Heart right ventricle (tissue), 16 donors: ENCODE measurements around the gene MMAA. TPM values are rescaled to one million over a fixed set of nuclear protein-coding genes. Genes with fewer than 3 reads are reported as not detected.
"Not testable (repeated sequence)": the region's sequence is repeated elsewhere in the genome, so short reads cannot be mapped to it uniquely, and the experiment has no call there.

ENCODE experiments used
- ATAC-seq, 8 donors: fragments of 200-7000 bp; cut with Tn5 transposase; one replicate each; pipeline ENCODE4 v1.9.1; 2020; ENCODE audit warnings: mild to moderate bottlenecking in 8 of 8, moderate library complexity in 8 of 8, moderate number of reproducible peaks in 1 of 8
- DNase-seq, 2 donors: peaks; one replicate each; pipeline ENCODE4 v3.0.0-alpha.2; 2020
- H3K27ac ChIP-seq, 10 donors: fragments of 200-600 bp; sonication (generic) in 2 of 10; one replicate each; pipeline versions ENCODE4 v1.5.0 to v1.8.0; 2020 to 2022; ENCODE audit warnings: mild to moderate bottlenecking in 3 of 10
- H3K27me3 ChIP-seq, 7 donors: fragments of 200-600 bp; one replicate each; pipeline ENCODE4 v1.8.0; 2021 to 2022; ENCODE audit warnings: mild to moderate bottlenecking in 2 of 7
- H3K36me3 ChIP-seq, 9 donors: fragments of 200-600 bp; sonication (generic) in 1 of 9; one replicate each; pipeline versions ENCODE4 v1.5.0 to v1.8.0; 2020 to 2022; ENCODE audit warnings: mild to moderate bottlenecking in 2 of 9
- H3K4me1 ChIP-seq, 9 donors: fragments of 200-600 bp; sonication (generic) in 1 of 9; one replicate each; pipeline versions ENCODE4 v1.5.0 to v1.8.0; 2020 to 2022; ENCODE audit warnings: mild to moderate bottlenecking in 4 of 9
- H3K4me3 ChIP-seq, 10 donors: fragments of 200-600 bp; sonication (generic) in 2 of 10; one replicate each; pipeline versions ENCODE4 v1.5.0 to v1.8.0; 2020 to 2022; ENCODE audit warnings: mild to moderate bottlenecking in 7 of 10, moderate library complexity in 2 of 10
- H3K9me3 ChIP-seq, 11 donors: fragments of 200-600 bp in 10 of 11; sonication (generic) in 2 of 11; one replicate each; pipeline versions ENCODE4 v1.5.0 to v1.8.0; 2013 to 2022; ENCODE audit warnings: mild to moderate bottlenecking in 2 of 11, control low read depth in 1 of 11, moderate library complexity in 1 of 11
- WGBS, 2 donors: extraction: QIAGEN DNeasy Blood & Tissue Kit; methylation state at CpG; one replicate each; pipeline ENCODE4 v1.1.7; 2013; ENCODE audit warnings: inconsistent platforms in 1 of 2; 5-methylcytosine and 5-hydroxymethylcytosine counted together
- intact Hi-C, 10 donors: fragments of 100-400 bp; cut with DNase I; formaldehyde crosslinking; loops; one replicate each; pipeline versions ENCODE4 v1.11.1 to v1.14.2; 2022
- polyA plus RNA-seq, 2 donors: library from polyadenylated mRNA; stranded (reverse); fragments of 200-250 nt; gene quantifications; one replicate each; pipeline ENCODE4 v1.2.3, GENCODE V29; 2013
- total RNA-seq, 10 donors: library from RNA; stranded (reverse); fragmentation: NEBNext Ultra II Directional in 3 of 10; extraction: Animal tissue kit (Norgen Biotek cat#: 25700) in 3 of 10; gene quantifications; one replicate each; pipeline versions ENCODE4 v1.2.1 to v1.2.4, GENCODE V29; 2021 to 2023
- TF ChIP-seq, protein P1 (sequence below), 9 donors: fragments of 200-600 bp; sonication (generic) in 2 of 9; IDR thresholded peaks; one replicate each; pipeline versions ENCODE4 v1.5.0 to v1.8.0; 2021 to 2022; ENCODE audit warnings: antibody characterized with exemption in 9 of 9, mild to moderate bottlenecking in 5 of 9, moderate library complexity in 1 of 9
- donor health status: Arrhythmogenic right ventricular cardiomyopathy.
- donor health status: ischemic (EF 13 %, LVEDD 7.1; RV severe dilation, severe dysfunction).
- donor health status: healthy with polysubstance abuse.
- donor health status: DM: no; HTN: yes; CAD: no.
- donor health status: DM: no; HTN: no; CAD: no.
- donor health status: ischemic (EF 25% LVEDD 6.9; RV normal size, moderate dysfunction).
- donor health status: ischemic (EF 25% LVEDD 5.7; RV mildly dilated, moderate dysfunction).
- donor health status: healthy.
- donor health status: DM: yes; HTN: yes; CAD: no.
- donor health status: Ischemic cardiomyopathy.
- donor health status: ischemic (EF 35%, LVEDD 5.7; RV mildly dilated, moderate dysfunction).
- donor health status: nonischemic (EF 11% LVEDD 7.7; RV severe dilation, severe dysfunction).
- donor health status: DM: yes; HTN: yes; CAD: no.
- donor health status: PGD.
- donor health status: ischemic (EF 29% LVEDD 5.4; RV normal size, mild dysfunction).
- donor health status: nonischemic (EF 23%, LVEDD 6.1; RV moderate dilation, normal function).

The MMAA gene
- total and polyA plus RNA-seq, 12 donors = 3.3 to 13.5 (median 9.6) TPM

DNA sequence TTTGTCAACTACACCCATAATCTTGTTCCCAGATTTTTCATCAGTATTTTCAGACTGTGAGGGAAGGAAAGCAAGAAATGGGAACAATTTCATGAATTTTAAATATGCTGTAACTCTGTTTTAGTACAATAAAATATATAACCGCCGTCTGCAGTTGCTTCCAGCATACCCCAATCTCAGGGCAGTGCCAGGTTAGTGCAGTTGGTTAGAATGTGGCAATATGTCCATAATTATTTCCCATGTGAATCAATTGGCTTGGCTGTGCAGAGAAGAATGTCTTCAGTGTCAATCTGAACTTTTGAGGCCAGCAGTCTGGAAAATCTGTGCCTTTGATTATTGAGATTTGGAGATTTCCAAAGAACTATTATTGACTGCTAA is 5.0 kb upstream of the MMAA start:
- Histone ChIP-seq H3K4me1 (peaks cover 0 to 17% (median 9%) of the 10 kb centered on the region in 9 donors), H3K9me3 (no peaks in the 10 kb centered on the region), H3K27ac (no peak overlapping the region), H3K4me3 (no peak overlapping the region), H3K27me3 (no peaks in the 10 kb centered on the region), H3K36me3 (no peaks in the 10 kb centered on the region)
- TF ChIP-seq, protein P1, sequence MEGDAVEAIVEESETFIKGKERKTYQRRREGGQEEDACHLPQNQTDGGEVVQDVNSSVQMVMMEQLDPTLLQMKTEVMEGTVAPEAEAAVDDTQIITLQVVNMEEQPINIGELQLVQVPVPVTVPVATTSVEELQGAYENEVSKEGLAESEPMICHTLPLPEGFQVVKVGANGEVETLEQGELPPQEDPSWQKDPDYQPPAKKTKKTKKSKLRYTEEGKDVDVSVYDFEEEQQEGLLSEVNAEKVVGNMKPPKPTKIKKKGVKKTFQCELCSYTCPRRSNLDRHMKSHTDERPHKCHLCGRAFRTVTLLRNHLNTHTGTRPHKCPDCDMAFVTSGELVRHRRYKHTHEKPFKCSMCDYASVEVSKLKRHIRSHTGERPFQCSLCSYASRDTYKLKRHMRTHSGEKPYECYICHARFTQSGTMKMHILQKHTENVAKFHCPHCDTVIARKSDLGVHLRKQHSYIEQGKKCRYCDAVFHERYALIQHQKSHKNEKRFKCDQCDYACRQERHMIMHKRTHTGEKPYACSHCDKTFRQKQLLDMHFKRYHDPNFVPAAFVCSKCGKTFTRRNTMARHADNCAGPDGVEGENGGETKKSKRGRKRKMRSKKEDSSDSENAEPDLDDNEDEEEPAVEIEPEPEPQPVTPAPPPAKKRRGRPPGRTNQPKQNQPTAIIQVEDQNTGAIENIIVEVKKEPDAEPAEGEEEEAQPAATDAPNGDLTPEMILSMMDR (IDR thresholded peaks at IDR 0.05) = no peak
- 75 to 76% methylated on average over 2 of the region's 2 CpGs for WGBS, 2 donors
- intact Hi-C loops = loop anchor here (5.0 to 10.0 kb wide), 6 partner anchors 129 to 462 kb away; partner anchors contain the start of gene SMAD1 (in 1 of the 10)
- no peak for ATAC-seq
- no peak for DNase-seq

DNA sequence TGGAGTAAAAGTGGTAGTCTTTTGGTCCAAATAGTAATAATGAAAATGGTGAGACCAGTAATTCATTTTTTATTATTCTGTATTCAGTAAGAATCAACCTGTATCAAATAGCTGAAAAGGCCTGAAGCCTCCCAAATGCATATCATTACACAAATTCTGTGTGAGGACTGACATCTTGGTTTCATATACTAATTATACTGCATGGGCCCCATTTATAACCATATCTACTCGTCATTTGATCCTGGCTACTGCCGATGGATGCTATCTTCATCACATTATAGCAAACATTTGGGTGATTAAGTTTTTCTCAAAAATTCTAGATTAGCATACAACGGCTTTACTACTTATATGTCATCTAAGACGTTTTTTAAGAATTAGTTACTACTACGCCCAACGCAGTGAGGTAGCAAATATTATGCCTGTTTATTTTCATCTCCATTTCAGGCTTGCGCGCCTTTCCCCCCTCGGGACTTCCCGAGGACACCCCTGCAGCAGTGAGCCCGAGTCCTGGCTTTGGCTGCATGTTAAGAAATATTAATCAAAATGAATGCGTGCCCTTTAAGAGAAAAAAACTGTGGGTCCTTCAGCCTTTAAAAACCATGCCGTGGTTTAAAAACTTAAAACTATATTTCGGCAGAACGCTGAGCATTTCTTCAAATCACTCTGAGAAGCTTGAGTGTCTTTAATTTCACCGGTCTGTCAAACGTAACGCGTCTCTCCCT is 814 bp upstream of the MMAA start:
- 3 to 4% methylated on average over 19 of the region's 19 CpGs for WGBS, 2 donors
- intact Hi-C loops = loop anchor here in 8 of 10 donors (2.0 to 10.0 kb wide), 9 partner anchors 114 to 464 kb away; partner anchors contain the start of genes SMAD1 (in 4 of the 8) and OTUD4 (in 1 of the 8)
- Histone ChIP-seq H3K36me3 (no peaks in the 10 kb centered on the region), H3K4me3 (peak overlapping the region; percentile 63 to 92 (median 78)), H3K27ac (peak overlapping the region; percentile 85 to 99 (median 96)), H3K4me1 (peaks cover 0 to 32% (median 16%) of the 10 kb centered on the region in 9 donors), H3K27me3 (no peaks in the 10 kb centered on the region), H3K9me3 (no peaks in the 10 kb centered on the region)
- DNase-seq (peak in 1 of 2 donors; percentile 14), ATAC-seq (peak in 4 of 8 donors; percentile 2 to 26 (median 16))
- TF ChIP-seq, protein P1 (IDR thresholded peaks at IDR 0.05) = no peak

DNA sequence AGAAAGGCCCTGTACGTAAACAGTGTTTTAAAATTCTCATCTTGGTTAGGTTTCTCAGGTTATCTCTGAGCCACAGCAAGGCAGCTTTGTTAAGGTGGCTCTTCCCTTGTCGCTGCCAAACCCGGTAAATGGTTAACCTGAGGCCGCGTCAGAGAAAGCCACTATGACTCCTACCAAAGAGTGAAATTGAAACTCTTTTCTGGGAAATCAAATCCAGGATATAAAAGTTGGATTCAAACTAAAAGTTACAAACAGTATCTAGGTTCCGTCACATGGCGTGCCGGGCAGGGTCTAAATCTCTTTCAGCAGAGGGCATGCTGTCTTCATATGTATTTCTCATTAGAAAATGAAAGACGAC is 433 bp downstream of the MMAA start:
- no peaks in the 10 kb centered on the region for H3K9me3 ChIP-seq
- H3K4me3 ChIP-seq = peak overlapping the region; percentile 63 to 92 (median 78)
- ATAC-seq (peak; percentile 41 to 66 (median 58)), DNase-seq (peak; percentile 21 to 37)
- intact Hi-C loops = loop anchor here in 8 of 10 donors (2.0 to 10.0 kb wide), 9 partner anchors 113 to 465 kb away; partner anchors contain the start of genes SMAD1 (in 4 of the 8) and OTUD4 (in 1 of the 8)
- 0% methylated on average over 9 of the region's 9 CpGs for WGBS, 2 donors
- no peaks in the 10 kb centered on the region for H3K27me3 ChIP-seq
- peaks cover 0 to 44% (median 16%) of the 10 kb centered on the region in 9 donors for H3K4me1 ChIP-seq
- TF ChIP-seq, protein P1 (IDR thresholded peaks at IDR 0.05) = peak in 1 of 9 donors; percentile 2
- H3K27ac ChIP-seq = peak overlapping the region; percentile 85 to 99 (median 96)
- no peaks in the 10 kb centered on the region for H3K36me3 ChIP-seq

DNA sequence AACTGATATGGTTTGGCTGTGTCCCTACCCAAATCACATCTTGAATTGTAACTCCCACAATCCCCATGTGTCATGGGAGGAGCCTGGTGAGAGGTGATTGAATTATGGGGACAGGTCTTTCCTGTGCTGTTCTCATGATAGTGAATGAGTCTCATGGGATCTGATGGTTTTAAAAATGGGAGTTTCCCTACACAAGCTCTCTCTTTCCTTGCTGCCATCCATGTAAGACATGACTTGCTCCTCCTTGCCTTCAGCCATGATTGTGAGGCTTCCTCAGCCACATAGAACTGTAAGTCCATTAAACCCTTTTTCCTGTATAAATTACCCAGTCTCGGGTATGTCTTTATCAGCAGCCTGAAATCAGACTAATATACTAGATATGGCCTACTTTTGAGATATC is 2.9 kb downstream of the MMAA start:
- not testable (repeated sequence) for H3K4me3 ChIP-seq, H3K27ac ChIP-seq, ATAC-seq, H3K36me3 ChIP-seq, DNase-seq, H3K27me3 ChIP-seq, H3K9me3 ChIP-seq
- intact Hi-C loops = loop anchor here in 5 of 10 donors (5.0 to 10.0 kb wide), 7 partner anchors 93 to 313 kb away; partner anchors contain the start of gene ZNF827 (in 1 of the 5)
- WGBS, 2 donors = 83 to 92% methylated on average over 1 of the region's 1 CpG
- peaks cover 0 to 46% (median 16%) of the 10 kb centered on the region in 9 donors for H3K4me1 ChIP-seq
